NT2/D1 (cell line): ENCODE measurements around the gene VNN1.

ENCODE experiments used
- SUZ12 ChIP-seq: IDR thresholded peaks from 2 replicates; pipeline ENCODE4 v1.6.1; 2011; ENCODE audit not compliant: insufficient read length, insufficient read depth; ENCODE audit errors: extremely low read depth
- YY1 ChIP-seq: IDR thresholded peaks from 2 replicates; pipeline ENCODE4 v1.6.1; 2011; ENCODE audit not compliant: insufficient read length, insufficient read depth
- ZNF274 ChIP-seq: IDR thresholded peaks from 2 replicates; pipeline ENCODE4 v1.6.1; 2011; ENCODE audit warnings: mild to moderate bottlenecking, low read depth, low read length

DNA sequence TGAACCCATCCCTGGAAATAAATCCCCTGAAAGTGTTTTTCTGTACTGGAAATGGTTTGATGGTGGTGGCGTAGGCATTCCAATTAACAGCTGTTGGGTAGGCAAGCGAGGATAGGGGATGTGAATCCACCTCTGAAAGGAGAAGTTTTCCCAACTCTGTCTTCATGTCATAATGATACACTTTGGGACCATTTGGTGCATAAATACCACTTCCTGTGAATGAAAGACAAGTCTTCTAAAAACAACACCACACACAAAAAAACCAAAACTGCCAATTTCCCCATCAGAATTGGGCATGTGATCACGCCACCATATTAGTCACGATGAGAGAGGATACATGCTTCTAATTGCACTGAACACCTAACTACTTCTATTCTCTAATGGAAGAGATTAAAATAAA, 37.5 kb upstream of the VNN1 start:
- TF ChIP-seq ZNF274 (no peak), SUZ12 (no peak), YY1 (no peak)
